HepG2 (cell line): Measurements from ENCODE around the gene CAPN11. TPM values are rescaled to one million over a fixed set of nuclear protein-coding genes. Genes with fewer than 3 reads are reported as not detected.

Experiments used
- CHD2 ChIP-seq: IDR thresholded peaks from 2 replicates; pipeline ENCODE4 v1.6.1; 2011; ENCODE audit warnings: low read depth, low read length, improper control_type of control experiment
- DPF2 ChIP-seq: sonication (generic); formaldehyde crosslinking; IDR thresholded peaks from 2 replicates; pipeline ENCODE4 v1.4.0; 2020; ENCODE audit warnings: mild to moderate bottlenecking, low read depth, missing genetic modification reagents, borderline replicate concordance
- ELF1 ChIP-seq: sonication (generic); formaldehyde crosslinking; IDR thresholded peaks from 2 replicates; pipeline ENCODE4 v1.4.0; 2020; ENCODE audit warnings: missing genetic modification reagents
- MTF2 ChIP-seq: sonication (generic); formaldehyde crosslinking; IDR thresholded peaks from 2 replicates; pipeline ENCODE4 v1.5.0; 2020; ENCODE audit warnings: missing genetic modification reagents, borderline replicate concordance
- NFATC3 ChIP-seq: sonication (generic); formaldehyde crosslinking; IDR thresholded peaks from 2 replicates; pipeline ENCODE4 v1.5.1; 2020; ENCODE audit warnings: mild to moderate bottlenecking, missing genetic modification reagents
- POGZ ChIP-seq: sonication (generic); formaldehyde crosslinking; IDR thresholded peaks from 2 replicates; pipeline ENCODE4 v1.4.0; 2020; ENCODE audit warnings: mild to moderate bottlenecking, missing genetic modification reagents
- SALL2 ChIP-seq: sonication (generic); formaldehyde crosslinking; IDR thresholded peaks from 2 replicates; pipeline ENCODE4 v1.8.1; 2023; ENCODE audit warnings: mild to moderate bottlenecking, missing genetic modification reagents, inconsistent platforms
- ZBTB7A ChIP-seq: sonication (generic); formaldehyde crosslinking; IDR thresholded peaks from 2 replicates; pipeline ENCODE4 v1.8.0; 2022; ENCODE audit warnings: mild to moderate bottlenecking, missing genetic modification reagents
- ZNF790 ChIP-seq: sonication (generic); formaldehyde crosslinking; IDR thresholded peaks from 2 replicates; pipeline ENCODE4 v1.8.0; 2022; ENCODE audit warnings: missing genetic modification reagents, mild to moderate bottlenecking, borderline replicate concordance
- ZNF816 ChIP-seq: sonication (generic); formaldehyde crosslinking; IDR thresholded peaks from 2 replicates; pipeline ENCODE4 v1.8.0; 2022; ENCODE audit warnings: missing genetic modification reagents, mild to moderate bottlenecking, borderline replicate concordance
- ZSCAN21 ChIP-seq: sonication (generic); formaldehyde crosslinking; IDR thresholded peaks from 2 replicates; pipeline ENCODE4 v1.8.0; 2022; ENCODE audit warnings: mild to moderate bottlenecking, missing genetic modification reagents, moderate library complexity, borderline replicate concordance
- polyA plus RNA-seq, 8 experiments: library from polyadenylated mRNA; depleted of rRNA in 3 of 8; stranded (reverse) in 7 of 8; unstranded in 1 of 8; fragments of >200 nt; fragmentation: Illumina TruSeq in 4 of 8; extraction: Trizol in 4 of 8; gene quantifications; 2 replicates each; pipeline versions ENCODE4 v1.2.1 to v1.2.3, GENCODE V29; 2011 to 2016; ENCODE audit warnings: low read depth in 4 of 8, missing spikeins in 1 of 8, mixed read lengths in 1 of 8; ENCODE audit not compliant: insufficient read depth in 1 of 8
- total RNA-seq, 5 experiments: library from RNA; depleted of rRNA; stranded (reverse); fragments of >200 nt; fragmentation: Illumina TruSeq; extraction: Trizol; gene quantifications; 2 replicates each; pipeline ENCODE4 v1.2.3, GENCODE V29; 2016; ENCODE audit warnings: low read depth in 1 of 5
- TF ChIP-seq, protein P1 (sequence below): sonication (generic); formaldehyde crosslinking; IDR thresholded peaks from 2 replicates; pipeline ENCODE4 v1.4.0; 2020; ENCODE audit warnings: mild to moderate bottlenecking, missing genetic modification reagents
- TF ChIP-seq, protein P2 (sequence below): sonication (generic); formaldehyde crosslinking; conservative IDR thresholded peaks from 2 replicates; pipeline ENCODE4 v1.4.0; 2020; ENCODE audit warnings: missing genetic modification reagents
- TF ChIP-seq, protein P3 (sequence below): conservative IDR thresholded peaks from 2 replicates; pipeline ENCODE4 v1.6.1; 2018; ENCODE audit warnings: missing genetic modification reagents
- TF ChIP-seq, protein P4 (sequence below): sonication (generic); formaldehyde crosslinking; IDR thresholded peaks from 2 replicates; pipeline ENCODE4 v1.4.0; 2020; ENCODE audit warnings: missing genetic modification reagents, mild to moderate bottlenecking, borderline replicate concordance

The CAPN11 gene
- total and polyA plus RNA-seq, 2 of the 13 experiments (the other 11 are each of a cell fraction or from before 2014, with no cell fraction given): 0.07 to 0.11 TPM

DNA sequence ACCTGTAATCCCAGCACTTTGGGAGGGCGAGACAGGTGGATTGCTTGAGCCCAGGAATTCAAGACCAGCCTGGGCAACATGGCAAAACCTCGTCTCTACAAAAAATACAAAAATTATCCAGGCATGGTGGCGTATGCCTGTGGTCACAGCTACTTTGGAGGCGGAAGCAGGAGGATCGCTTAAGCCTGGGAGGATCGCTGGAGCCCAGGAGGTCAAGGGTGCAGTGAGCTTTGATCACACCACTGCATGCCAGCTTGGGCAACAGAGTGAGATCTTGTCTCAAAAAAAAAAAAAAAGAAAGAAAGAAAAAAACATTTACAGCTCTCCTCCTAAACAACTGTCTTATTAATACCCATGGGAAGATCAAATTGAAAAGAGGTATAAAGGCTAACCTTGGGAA, 49.3 kb downstream of the CAPN11 start (continued):
- TF ChIP-seq, protein P1, sequence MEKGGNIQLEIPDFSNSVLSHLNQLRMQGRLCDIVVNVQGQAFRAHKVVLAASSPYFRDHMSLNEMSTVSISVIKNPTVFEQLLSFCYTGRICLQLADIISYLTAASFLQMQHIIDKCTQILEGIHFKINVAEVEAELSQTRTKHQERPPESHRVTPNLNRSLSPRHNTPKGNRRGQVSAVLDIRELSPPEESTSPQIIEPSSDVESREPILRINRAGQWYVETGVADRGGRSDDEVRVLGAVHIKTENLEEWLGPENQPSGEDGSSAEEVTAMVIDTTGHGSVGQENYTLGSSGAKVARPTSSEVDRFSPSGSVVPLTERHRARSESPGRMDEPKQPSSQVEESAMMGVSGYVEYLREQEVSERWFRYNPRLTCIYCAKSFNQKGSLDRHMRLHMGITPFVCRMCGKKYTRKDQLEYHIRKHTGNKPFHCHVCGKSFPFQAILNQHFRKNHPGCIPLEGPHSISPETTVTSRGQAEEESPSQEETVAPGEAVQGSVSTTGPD (CRISPR knock-in tag): no peak
- TF ChIP-seq NFATC3 (CRISPR knock-in tag): no peak
- peak; percentile 61; the same call in 1 of the 2 replicates for TF ChIP-seq ELF1
- TF ChIP-seq ZNF816 (CRISPR knock-in tag): no peak
- TF ChIP-seq ZSCAN21 (CRISPR knock-in tag): no peak
- TF ChIP-seq, protein P2, sequence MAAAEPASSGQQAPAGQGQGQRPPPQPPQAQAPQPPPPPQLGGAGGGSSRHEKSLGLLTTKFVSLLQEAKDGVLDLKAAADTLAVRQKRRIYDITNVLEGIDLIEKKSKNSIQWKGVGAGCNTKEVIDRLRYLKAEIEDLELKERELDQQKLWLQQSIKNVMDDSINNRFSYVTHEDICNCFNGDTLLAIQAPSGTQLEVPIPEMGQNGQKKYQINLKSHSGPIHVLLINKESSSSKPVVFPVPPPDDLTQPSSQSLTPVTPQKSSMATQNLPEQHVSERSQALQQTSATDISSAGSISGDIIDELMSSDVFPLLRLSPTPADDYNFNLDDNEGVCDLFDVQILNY (CRISPR knock-in tag): no peak
- TF ChIP-seq, protein P3, sequence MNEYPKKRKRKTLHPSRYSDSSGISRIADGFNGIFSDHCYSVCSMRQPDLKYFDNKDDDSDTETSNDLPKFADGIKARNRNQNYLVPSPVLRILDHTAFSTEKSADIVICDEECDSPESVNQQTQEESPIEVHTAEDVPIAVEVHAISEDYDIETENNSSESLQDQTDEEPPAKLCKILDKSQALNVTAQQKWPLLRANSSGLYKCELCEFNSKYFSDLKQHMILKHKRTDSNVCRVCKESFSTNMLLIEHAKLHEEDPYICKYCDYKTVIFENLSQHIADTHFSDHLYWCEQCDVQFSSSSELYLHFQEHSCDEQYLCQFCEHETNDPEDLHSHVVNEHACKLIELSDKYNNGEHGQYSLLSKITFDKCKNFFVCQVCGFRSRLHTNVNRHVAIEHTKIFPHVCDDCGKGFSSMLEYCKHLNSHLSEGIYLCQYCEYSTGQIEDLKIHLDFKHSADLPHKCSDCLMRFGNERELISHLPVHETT (CRISPR knock-in tag): 0 out of 2 replicates have a peak, but pooled peaks have one; percentile 15
- TF ChIP-seq SALL2: no peak
- no peak for TF ChIP-seq ZNF790
- no peak for TF ChIP-seq MTF2 (CRISPR knock-in tag)
- no peak for TF ChIP-seq CHD2
- no peak for TF ChIP-seq DPF2
- TF ChIP-seq ZBTB7A (CRISPR knock-in tag): no peak
- TF ChIP-seq, protein P4, sequence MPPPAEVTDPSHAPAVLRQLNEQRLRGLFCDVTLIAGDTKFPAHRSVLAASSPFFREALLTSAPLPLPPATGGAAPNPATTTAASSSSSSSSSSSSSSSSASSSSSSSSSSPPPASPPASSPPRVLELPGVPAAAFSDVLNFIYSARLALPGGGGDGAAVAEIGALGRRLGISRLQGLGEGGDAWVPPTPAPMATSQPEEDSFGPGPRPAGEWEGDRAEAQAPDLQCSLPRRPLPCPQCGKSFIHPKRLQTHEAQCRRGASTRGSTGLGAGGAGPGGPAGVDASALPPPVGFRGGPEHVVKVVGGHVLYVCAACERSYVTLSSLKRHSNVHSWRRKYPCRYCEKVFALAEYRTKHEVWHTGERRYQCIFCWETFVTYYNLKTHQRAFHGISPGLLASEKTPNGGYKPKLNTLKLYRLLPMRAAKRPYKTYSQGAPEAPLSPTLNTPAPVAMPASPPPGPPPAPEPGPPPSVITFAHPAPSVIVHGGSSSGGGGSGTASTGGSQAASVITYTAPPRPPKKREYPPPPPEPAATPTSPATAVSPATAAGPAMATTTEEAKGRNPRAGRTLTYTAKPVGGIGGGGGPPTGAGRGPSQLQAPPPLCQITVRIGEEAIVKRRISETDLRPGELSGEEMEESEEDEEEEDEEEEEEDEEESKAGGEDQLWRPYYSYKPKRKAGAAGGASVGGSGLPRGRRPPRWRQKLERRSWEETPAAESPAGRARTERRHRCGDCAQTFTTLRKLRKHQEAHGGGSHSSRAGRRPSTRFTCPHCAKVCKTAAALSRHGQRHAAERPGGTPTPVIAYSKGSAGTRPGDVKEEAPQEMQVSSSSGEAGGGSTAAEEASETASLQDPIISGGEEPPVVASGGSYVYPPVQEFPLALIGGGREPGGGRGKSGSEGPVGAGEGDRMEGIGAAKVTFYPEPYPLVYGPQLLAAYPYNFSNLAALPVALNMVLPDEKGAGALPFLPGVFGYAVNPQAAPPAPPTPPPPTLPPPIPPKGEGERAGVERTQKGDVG: no peak
- TF ChIP-seq POGZ: 0 out of 2 replicates have a peak, but pooled peaks have one; percentile 19
